NOMO-1 treated with dmso at 0.1 percent for 144 hours (cell line): ENCODE data around the gene SMYD3.
"Not testable (repeated sequence)": the region's sequence is repeated elsewhere in the genome, so short reads cannot be mapped to it uniquely, and the experiment has no call there.

Experiments used
- DNase-seq: peaks from one replicate; lab custom pipeline; 2025; ENCODE audit not compliant: unreplicated experiment; lab: John Stamatoyannopoulos, UW

SMYD3 gene

DNA sequence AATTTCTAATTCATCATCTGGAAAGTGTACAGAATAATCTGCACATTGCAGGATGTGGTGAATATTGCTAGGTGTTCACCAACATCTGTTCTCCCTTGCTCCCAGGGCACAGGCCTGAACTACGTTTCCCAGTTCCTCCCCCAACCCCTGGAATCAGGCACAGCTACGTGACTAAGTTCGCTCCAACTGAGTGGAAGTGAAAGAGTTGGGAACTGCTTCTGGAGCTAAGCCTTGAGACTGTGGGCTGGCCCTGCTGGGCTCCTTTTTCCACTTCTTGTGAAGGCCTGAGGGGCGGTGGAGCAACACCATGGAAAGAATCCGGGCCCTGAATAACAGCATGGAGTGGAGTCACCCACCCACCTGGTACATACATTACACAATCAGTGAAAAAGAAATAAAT, 534.6 kb downstream of the SMYD3 start:
- DNase-seq = no peak

DNA sequence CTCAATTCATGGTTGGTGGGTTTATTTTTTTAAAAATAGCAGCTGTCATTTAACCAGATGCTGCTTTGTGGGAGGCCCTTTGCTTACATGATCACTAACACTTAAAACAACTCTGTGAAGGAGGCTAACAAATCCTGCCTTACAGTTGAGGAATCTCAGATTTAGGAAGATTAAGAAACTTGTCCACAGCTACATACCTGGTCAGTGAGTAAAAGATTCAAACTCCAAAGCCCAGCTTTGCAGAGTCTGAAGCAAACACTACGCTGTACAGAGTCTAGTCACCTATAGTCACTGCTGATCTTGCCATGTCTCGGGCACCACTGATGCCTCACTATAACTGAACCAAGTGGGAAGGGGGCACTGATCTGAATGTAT, 535.4 kb downstream of the SMYD3 start:
- DNase-seq = no peak

DNA sequence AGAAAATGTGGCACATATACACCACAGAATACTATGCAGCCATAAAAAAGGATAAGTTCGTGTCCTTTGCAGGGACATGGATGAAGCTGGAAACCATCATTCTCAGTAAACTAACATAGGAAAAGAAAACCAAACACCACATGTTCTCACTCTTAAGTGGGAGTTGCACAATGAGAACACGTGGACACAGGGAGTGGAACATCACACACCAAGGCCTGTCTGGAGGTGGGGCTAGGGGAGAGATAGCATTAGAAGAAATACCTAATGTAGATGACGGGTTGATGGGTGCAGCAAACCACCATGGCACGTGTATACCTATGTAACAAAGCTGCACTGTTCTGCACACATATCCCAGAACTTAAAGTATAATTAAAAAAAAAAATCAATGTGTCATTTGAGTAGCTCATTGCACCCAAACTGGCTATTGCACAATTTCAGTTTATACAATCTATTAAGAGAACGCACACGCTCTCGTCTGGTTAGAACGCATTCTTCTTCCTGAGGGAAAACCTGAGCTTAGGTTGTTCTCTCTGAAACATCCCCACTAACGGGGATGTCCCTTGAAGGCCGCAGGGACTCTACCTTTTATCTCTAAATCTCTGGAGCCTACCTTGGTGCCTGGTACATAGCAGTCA, 535.9 kb downstream of the SMYD3 start:
- not testable (repeated sequence) for DNase-seq

DNA sequence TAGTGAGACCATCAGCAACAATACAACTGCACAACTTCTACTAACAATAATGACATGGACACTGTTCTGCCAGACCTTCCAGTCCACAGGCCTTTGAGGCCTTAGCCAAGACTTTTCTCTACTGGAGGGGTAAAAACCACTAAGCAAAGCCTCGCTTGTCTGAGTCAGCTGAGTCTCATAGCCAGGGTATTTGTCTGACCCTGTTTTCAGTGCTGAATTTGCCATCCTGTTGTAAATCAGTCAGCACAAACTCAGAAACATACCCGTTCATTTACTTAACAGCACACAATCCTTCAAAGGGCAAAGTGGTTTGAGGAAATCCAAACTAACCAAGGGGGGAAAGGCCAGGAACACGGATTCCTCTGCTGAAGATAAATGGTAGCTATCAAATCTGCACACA, 537.8 kb downstream of the SMYD3 start:
- no peak for DNase-seq

DNA sequence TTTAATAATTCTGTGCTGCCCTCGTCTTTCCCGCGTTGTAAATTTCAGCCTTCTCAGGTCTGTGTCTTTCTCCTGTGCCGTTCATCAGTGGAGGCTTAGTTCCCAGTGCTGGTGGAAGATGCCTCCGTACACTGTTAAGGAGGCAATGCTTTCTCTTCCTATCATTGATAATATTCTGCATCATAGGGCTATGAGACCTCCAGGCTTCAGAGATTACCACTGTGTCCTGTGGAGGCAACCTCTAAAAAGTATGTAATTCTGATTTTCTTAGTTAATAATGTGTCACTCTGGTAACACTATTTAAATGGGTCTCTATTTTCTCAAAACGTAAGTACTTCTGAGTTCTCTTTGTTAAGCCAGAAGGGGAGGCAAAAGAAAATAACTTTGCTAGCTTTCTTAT, 538.3 kb downstream of the SMYD3 start:
- no peak for DNase-seq

DNA sequence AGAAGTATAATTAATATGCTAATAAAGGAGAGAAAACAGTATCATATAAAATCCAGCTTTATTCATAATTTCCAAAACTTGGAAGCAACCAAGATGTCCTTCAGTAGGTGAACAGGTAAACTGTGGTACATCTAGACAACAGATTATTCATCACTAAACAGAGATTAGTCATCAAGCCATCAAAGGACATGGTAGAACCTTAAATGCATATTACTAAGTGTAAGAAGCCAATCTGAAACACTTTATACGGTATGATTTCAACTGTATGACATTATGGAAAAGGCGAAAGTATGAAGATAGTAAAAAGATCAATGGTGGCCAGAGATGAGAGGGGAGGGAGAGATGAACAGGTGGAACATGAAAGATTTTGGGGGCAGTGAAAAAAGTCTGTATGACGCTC, 541.7 kb downstream of the SMYD3 start:
- no peak for DNase-seq

DNA sequence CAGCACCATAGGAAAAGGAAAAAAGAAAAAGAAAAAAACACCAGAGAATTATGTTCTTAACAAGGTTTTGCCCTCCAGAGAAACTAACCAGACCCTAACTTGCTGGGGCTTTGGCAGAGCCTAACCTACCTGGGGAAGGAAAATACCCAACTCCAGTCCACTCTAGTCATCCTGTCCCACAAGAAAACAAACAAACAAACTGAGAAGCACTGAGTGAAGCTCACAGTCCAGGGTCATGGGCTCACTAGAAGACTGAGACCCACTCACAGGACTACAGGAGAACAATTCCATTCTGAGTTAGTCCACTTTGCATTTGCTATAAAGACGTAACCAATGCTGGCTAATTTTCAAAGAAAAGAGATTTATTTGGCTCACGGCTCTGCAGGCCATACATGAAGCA, 543.4 kb downstream of the SMYD3 start:
- no peak for DNase-seq

DNA sequence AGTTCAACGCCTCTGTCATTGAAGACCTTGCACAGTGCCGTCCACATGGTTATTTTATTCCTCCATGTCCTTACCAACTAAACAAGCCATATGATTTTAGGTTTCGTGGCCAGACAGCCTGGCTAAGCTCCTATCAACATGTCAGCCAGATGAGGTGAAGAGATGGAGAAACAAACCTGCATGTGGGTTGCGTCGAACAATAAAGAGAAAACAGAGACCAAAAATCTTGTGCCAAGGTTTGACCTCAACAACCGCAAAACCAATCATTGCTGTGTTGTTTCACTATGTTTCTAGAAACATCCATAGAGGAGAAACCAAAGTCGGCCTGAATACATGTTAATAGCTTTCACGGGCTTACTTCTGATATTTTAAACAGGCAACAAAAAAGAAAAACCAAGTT, 544.6 kb downstream of the SMYD3 start:
- DNase-seq = no peak

DNA sequence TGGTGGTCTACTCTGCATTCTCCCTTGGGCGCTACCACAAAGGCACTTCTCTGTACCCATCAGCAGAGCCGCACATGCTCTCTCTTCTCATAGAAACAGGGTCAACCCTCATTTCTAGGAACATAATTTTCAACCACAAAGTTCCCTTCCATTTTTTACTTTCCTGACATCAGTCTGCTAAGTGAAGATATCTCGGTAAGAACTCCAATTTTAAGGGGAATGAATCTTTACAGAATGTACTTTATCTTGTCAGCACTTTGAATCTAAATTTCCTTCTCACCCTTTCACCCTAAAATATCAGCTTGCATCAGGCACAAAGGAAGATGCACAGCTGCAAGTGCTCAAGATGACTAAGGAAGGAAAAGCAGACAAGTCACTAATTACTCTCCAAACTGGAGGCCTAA, 545.9 kb downstream of the SMYD3 start:
- no peak for DNase-seq

DNA sequence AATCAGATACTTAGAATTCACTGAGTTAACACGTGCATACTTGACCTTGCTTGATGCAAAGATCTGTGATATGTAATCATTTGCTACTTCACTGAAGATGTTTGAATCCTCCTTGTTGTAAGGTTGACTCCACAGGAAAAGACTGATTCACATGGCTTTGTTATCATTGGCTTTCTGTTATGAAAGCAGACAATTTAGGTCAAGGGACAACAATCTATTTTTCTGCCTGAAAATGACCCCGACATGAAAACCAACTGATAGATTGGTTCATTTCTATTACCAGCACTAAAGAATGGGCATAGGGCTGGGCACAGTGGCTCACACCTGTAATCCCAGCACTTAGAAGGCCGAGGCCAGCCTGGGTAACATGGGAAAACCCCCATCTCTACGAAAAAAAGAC, 546.9 kb downstream of the SMYD3 start:
- DNase-seq = no peak

DNA sequence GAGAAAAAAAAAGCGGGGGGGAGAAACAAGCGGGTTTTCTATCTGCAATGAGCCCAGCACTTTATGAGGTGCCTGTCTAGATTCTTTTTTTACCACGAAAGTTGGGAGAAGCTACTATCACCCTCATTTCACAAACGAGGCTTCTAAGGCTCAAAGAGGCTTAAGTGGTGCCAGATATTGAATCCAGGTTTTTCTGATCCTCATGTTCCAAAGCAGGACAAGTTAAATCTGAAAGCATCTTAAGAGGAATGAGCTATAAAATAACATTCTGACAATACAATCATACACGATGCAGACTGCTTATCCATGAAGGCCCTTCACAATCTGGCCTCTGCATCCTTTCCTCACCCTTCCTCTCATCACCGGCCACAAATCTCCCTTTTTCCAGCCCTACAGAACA, 549.1 kb downstream of the SMYD3 start:
- no peak for DNase-seq

DNA sequence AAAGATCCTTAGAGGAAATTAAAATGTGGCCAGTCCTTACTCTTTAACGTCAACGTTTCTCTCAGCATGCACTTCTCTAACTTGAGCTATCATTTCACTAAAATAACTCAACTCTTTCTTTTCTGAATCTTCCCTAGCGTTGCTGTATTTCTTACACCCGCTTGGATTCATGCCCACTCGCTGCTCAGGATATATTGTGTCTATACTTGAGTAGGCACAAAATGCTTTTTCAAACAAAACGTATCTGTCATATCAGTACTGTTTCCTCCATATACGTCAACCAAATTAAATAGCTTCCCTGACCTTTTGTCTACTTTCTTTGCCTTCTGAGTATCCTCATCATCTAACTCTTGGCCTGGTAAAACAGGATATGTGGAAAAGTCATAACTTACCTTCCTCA, 549.7 kb downstream of the SMYD3 start:
- DNase-seq = no peak

DNA sequence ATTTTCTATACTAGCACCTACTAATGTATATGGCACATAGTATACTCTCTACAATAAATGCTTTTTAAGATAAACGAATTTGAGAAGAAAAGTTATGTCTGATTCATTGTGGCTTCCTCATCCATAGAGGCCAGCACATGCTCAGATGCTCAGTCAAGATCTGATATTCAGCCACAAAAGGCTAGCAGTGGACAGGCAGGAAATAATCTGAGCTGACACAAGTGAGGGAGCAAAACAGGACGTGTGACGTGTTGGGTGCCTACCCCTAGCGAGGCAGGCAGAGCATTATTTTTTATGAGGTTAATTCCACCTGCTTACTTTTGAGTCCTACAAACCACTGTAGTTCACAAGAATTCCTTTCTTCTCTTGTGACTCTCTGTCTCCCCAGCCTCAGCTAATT, 550.9 kb downstream of the SMYD3 start:
- no peak for DNase-seq

DNA sequence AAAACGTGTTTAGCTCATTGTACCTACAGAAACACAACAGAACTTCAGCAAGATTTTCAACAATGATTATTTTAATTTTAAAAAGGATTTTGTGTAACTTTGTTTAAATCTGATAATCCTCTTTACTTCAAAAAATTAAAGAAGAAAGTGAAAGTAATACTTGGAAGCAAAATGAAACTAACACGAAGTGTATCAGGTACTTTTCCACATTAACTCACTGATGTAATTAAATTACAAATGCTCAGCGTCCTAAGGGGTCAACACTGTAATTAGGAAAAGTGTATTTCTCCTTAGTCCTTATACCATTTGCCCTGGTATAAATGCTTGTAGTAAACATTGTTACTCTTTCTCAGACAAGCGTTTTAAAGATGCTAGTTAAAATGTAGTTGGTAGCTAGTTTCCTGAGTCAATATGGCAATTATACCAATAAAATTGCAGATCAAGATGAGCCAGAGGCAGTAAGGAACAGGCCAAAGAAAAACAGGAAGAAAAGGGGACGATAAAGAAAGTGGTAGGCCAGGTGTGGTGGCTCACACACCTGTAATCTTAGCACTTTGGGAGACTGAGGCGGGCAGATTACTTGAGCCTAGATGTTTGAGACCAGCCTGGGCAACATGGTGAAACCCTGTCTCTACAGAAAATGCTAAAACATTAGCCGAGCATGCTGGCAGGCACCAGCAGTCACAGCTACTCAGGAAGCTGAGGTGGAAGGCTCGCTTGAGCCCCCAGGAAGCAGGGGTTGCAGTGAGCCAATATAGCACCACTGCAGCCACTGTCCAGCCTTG, 553.0 kb downstream of the SMYD3 start:
- no peak for DNase-seq

DNA sequence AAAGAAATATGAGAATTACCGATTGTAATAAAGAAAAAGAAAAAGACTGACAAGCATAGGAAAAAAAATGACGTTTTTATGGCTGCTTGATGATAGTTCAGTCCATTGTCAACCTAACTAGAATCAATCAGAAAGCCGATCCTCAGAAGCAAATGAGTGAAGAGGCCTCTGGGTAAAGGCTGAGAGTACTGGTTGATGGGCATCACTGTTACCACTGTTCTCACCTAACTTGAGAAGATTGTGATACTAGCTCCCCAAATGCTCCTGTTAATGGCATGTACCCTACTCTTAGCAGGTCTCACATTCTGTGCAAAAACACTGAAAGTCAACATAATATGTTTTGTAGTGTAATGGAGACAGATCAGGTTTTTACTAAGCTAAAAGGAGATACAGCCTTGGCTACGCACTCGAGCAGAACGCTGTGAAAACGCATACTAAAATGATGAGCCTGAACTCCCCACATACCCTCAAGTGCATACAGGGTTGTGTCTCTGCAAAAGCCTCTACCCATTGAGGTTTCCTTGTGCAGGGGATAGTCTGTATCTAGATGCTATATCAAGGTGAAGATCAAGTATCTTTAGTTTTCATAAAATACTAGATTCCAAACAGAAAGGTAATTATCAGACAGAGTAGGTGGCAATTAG, 554.6 kb downstream of the SMYD3 start:
- no peak for DNase-seq

DNA sequence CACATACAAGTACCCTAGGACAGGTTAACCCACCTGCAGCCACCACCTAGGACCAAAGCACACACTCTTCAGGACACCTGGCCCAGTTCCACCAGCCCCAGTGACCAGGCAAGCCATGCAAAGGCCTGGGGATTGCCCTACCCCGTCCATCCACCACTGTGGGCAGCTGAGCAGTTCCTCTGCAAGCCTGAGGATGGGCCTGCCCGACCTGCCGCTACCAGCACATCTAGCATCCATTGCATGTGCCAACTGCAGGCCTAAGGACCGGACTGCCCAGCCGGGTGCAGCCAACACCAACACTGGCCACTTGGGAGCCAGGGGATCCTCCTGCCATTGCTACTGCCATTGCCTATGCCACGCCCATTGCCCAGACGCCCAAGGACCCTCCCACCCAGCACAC, 558.3 kb downstream of the SMYD3 start:
- no peak for DNase-seq

DNA sequence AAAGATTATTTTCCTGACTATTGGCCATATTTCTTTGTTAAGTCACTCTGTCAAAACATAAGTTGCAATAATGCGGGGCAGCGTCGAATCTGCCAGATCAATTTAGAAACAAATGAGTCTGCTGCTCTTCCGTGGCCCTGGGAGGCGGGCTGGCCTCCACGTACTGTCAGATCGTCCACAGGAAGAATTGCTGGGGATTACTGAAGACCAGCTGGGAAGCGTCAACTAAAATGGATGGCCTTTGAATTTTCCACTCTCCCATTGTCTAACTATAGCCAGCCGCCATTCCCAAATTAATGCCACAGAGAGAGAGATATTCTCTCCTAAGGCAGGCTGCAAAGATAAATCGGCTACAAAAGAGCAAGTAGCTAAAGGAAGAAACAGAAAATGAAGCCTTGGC, 560.2 kb downstream of the SMYD3 start:
- no peak for DNase-seq

DNA sequence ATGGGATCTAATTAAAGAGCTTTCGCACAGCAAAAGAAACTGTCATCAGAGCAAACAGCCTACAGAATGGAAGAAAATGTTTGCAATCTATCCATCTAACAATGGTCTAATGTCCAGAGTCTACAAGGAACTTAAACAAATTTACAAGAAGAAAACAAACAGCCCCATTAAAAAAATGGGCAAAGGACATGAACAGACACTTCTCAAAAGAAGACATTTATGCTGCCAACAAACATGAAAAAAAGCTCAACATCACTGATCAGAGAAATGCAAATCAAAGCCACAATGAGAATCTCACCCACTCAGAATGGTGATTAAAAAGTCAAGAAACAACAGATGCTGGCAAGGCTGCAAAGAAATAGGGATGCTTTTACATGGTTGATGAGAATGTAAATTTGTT, 561.9 kb downstream of the SMYD3 start:
- DNase-seq = not testable (repeated sequence)

DNA sequence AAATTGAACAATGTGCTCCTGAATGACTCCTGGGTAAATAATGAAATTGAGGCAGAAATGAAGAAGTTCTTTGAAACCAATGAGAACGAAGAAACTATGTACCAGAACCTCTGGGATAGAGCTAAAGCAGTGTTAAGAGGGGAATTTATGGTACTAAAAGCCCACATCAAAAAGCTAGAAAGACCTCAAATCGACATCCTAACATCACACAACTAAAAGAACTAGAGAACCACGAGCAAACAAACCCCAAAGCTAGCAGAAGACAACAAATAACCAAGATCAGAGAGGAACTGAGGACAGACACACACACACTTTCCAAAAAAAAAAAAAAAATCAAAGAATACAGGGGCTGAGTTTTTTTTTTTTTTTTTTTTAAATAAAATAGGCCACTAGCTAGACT, 564.2 kb downstream of the SMYD3 start:
- no peak for DNase-seq

DNA sequence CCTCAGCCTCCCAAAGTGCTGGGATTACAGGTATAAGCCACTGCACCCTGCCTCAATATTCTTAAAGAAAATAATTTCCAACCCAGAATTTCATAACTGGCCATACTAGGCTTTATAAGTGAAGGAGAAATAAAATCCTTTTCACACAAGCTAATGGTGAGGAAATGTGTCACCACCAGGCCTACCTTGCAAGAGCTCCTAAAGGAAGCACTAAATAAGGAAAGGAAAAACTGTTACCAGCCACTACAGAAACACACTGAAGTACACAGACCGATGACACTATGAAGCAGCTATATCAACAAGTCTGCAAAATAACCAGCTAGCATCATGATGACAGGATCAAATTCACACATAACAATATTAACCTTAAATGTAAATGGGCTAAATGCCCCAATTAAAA, 565.3 kb downstream of the SMYD3 start:
- not testable (repeated sequence) for DNase-seq

DNA sequence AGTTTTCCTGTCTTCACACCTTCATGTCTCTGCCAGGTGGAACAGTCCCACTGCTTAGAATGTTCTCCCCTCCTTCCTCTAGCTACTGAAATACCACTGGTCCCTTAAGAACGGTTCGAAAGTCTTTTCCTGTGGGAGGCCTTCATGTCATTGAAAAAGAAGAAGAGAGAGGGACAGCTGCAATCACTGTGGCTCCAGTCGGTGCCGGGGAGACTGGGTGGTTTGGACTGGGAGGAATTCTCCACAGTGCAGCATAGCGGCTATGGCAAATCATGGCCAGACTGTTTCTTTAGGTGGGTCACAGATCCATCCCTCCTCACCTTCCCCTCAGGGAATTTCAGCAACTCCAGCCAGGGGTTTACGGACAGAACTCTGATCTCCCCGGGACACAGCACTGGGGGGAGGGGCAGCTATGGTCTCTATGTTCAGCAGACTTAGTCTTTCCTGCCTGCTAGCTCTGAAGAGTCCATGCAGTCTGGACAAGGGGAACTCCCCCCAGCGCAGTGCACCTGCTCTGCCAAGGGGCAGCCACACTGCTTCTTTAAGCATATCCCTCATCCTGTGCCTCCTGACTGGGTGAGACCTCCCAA, 567.2 kb downstream of the SMYD3 start:
- no peak for DNase-seq

DNA sequence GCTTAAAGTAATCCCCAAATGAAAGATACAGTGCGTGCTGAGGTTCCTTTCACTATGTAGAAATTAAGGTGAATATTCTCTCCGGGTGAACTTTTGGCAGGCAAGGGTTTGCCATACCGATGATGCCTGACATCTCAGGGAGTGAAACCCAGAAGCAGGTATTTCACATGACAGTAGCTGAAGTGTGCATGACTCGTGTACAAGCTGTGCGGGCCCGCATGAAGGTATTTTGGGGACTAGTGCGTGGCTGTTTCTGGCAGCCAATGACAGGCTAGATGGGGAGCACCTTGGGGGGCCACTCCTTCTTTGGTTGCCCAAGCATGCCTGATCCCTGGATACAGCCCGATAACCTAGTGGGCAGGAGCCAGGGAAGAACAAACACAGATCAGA, 569.0 kb downstream of the SMYD3 start:
- no peak for DNase-seq
